HEK293 (cell line): ENCODE measurements around the gene DDOST.

Source experiments
- CTCF ChIP-seq: fragments of 450-650 bp; formaldehyde crosslinking; IDR thresholded peaks from 2 replicates; pipeline ENCODE4 v1.5.1; 2016; ENCODE audit warnings: missing biosample characterization, missing genetic modification characterization
- FEZF1 ChIP-seq: fragments of 450-650 bp; formaldehyde crosslinking; IDR thresholded peaks from 2 replicates; pipeline ENCODE4 v1.5.1; 2016; ENCODE audit warnings: missing biosample characterization, missing genetic modification characterization
- KLF1 ChIP-seq: fragments of 450-650 bp; formaldehyde crosslinking; IDR thresholded peaks from 2 replicates; pipeline ENCODE4 v1.5.1; 2016; ENCODE audit warnings: missing biosample characterization, missing genetic modification characterization
- PATZ1 ChIP-seq: fragments of 450-650 bp; formaldehyde crosslinking; IDR thresholded peaks from 2 replicates; pipeline ENCODE4 v1.5.1; 2016; ENCODE audit warnings: missing biosample characterization, missing genetic modification characterization
- ZBTB7A ChIP-seq: fragments of 450-650 bp; formaldehyde crosslinking; IDR thresholded peaks from 2 replicates; pipeline ENCODE4 v1.5.1; 2016; ENCODE audit warnings: low read depth, missing biosample characterization, missing genetic modification characterization
- ZNF10 ChIP-seq: fragments of 450-650 bp; formaldehyde crosslinking; IDR thresholded peaks from 2 replicates; pipeline ENCODE4 v1.5.1; 2017; ENCODE audit warnings: missing biosample characterization, missing genetic modification characterization
- ZNF148 ChIP-seq: fragments of 450-650 bp; formaldehyde crosslinking; IDR thresholded peaks from 2 replicates; pipeline ENCODE4 v1.5.0; 2017; ENCODE audit warnings: missing biosample characterization, missing genetic modification characterization, borderline replicate concordance
- ZNF211 ChIP-seq: fragments of 450-650 bp; formaldehyde crosslinking; IDR thresholded peaks from 2 replicates; pipeline ENCODE4 v1.5.1; 2016; ENCODE audit warnings: low read depth, missing biosample characterization, missing genetic modification characterization
- ZNF24 ChIP-seq: fragments of 450-650 bp; formaldehyde crosslinking; IDR thresholded peaks from 2 replicates; pipeline ENCODE4 v1.5.1; 2016; ENCODE audit warnings: missing biosample characterization, missing genetic modification characterization
- ZNF362 ChIP-seq: fragments of 450-650 bp; formaldehyde crosslinking; IDR thresholded peaks from 2 replicates; pipeline ENCODE4 v1.5.1; 2016; ENCODE audit warnings: missing biosample characterization, missing genetic modification characterization
- ZNF660 ChIP-seq: fragments of 450-650 bp; IDR thresholded peaks from 2 replicates; pipeline ENCODE4 v1.5.1; 2018; ENCODE audit warnings: missing biosample characterization, mild to moderate bottlenecking, missing genetic modification characterization

GRCh38 chr1:20625176-20626097 is 35.7 kb downstream of the DDOST start:
- TF ChIP-seq CTCF (no peak), PATZ1 (tag by site-specific recombination) (no peak), ZNF660 (tag by site-specific recombination) (no peak), ZNF148 (tag by site-specific recombination) (no peak), FEZF1 (no peak), ZNF362 (tag by site-specific recombination) (no peak), ZNF24 (no peak), ZNF211 (tag by site-specific recombination) (no peak), ZNF10 (tag by site-specific recombination) (no peak), KLF1 (no peak), ZBTB7A (tag by site-specific recombination) (no peak)
